NOMO-1 treated with DMSO at 0.1 percent for 48 hours (cell line): ENCODE results near the gene GNAT1.
A peak's percentile ranks its signal among the peaks of the same experiment; 100 is the strongest.
"Not testable (repeated sequence)": the region's sequence is repeated elsewhere in the genome, so short reads cannot be mapped to it uniquely, and the experiment has no call there.

Experiments used
- DNase-seq: peaks from one replicate; lab custom pipeline; 2025; ENCODE audit not compliant: unreplicated experiment; lab: John Stamatoyannopoulos, UW

GNAT1 gene

GRCh38 chr3:50201573-50202315 is 10.3 kb downstream of the GNAT1 start:
- no peak for DNase-seq

- DNase-seq, result no peak
Observed at GRCh38 chr3:50202353-50203112, 11.1 kb downstream of the GNAT1 start.

- no peak for DNase-seq
Observed at GRCh38 chr3:50203113-50203808, 11.9 kb downstream of the GNAT1 start.

GRCh38 chr3:50203809-50204803 is 12.7 kb downstream of the GNAT1 start:
- DNase-seq, result no peak

- no peak for DNase-seq
Observed at GRCh38 chr3:50204804-50205412, 13.5 kb downstream of the GNAT1 start, which contains the start of gene SLC38A3. Gene SLC38A3, plus strand, starts transcription at chr3:50205271. Its CDS starts 8,929 bp downstream, at chr3:50214200.

GRCh38 chr3:50205413-50206276 is 14.2 kb downstream of the GNAT1 start:
- DNase-seq, result peak; percentile 20

- DNase-seq, result no peak
Observed at GRCh38 chr3:50207359-50208042, 16.1 kb downstream of the GNAT1 start.

GRCh38 chr3:50208677-50209344 is 17.4 kb downstream of the GNAT1 start:
- DNase-seq, result no peak

GRCh38 chr3:50210176-50210509 is 18.7 kb downstream of the GNAT1 start:
- DNase-seq, result no peak

GRCh38 chr3:50210510-50211367 is 19.3 kb downstream of the GNAT1 start:
- DNase-seq, result no peak

- DNase-seq, result not testable (repeated sequence)
Observed at GRCh38 chr3:50211368-50211717, 19.9 kb downstream of the GNAT1 start.

GRCh38 chr3:50211930-50212329 is 20.5 kb downstream of the GNAT1 start:
- peak; percentile 9 for DNase-seq

- DNase-seq, result no peak
Observed at GRCh38 chr3:50212502-50212901, 21.1 kb downstream of the GNAT1 start.

- no peak for DNase-seq
Observed at GRCh38 chr3:50212971-50213370, 21.6 kb downstream of the GNAT1 start.

- no peak for DNase-seq
Observed at GRCh38 chr3:50213373-50213772, 22.0 kb downstream of the GNAT1 start.

GRCh38 chr3:50214824-50215223 is 23.4 kb downstream of the GNAT1 start:
- no peak for DNase-seq

GRCh38 chr3:50215529-50215928 is 24.1 kb downstream of the GNAT1 start:
- DNase-seq, result no peak
